ENCODE data around the gene ACER3. TPM values are rescaled to one million over a fixed set of nuclear protein-coding genes. Genes with fewer than 3 reads are reported as not detected.

Gene ACER3
- total and polyA plus RNA-seq, 4 donors = 1.9 to 5.9 (median 4.2) TPM

DNA sequence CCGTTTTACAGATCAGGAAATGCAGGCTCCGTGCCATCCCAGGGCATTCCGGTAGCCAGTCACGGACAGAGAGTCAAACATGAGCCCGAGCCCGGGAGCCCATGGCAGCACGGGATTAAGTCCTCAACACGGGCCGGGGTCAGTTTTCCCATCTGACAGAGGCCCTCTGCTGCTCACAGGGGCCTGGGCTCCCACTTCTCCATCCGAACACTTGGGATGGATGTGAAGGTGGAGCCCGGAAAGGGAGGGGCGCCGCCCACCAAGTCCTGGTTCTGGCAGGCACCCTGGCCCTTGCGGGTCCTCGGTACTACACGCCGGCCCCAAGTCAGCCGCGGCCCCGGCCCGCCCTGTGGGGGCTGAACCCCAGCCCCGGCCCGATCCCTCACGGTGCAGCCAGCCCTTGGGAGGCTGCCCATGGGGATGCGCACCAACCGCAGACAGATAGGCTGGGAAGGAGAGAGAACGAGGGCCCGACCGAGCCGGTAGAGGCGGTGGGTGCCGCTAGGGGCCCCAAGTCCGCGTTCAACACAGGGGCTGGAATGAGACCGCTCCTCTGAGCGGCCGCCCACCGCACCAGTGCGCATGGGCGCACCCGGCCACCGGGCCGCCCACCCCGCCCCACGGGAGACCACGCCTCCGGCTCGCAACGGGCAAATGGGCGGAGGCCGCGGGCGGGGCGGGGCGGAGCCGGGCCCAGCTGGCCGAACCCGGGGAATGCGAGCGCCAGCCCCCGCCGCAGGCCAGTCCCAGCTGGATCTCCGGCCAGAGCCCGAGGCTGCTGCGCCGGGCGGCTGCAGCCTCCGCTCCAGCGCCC, 205.7 kb downstream of the ACER3 start, which contains the start of gene CAPN5:
CAPN5 (plus strand) TSS at position 743 of the 814 bp plus-strand sequence. CDS start 17,916 bp downstream, outside the sequence.
- Histone ChIP-seq H3K9ac (ENCODE audit: low read depth in 1 of 2, low read length in 2 of 2) (peak within 1 kb of the TSS; percentile 76 to 88), H3K27ac (ENCODE audit: low read depth in 1 of 2, low read length in 2 of 2) (peak within 1 kb of the TSS; percentile 94), H3K36me3 (ENCODE audit: control insufficient read depth in 4 of 4, insufficient read depth in 3 of 4, low read depth in 1 of 4, low read length in 3 of 4) (no peaks in the 10 kb centered on the region), H3K9me3 (ENCODE audit: control insufficient read depth in 4 of 4, low read length in 3 of 4) (no peaks in the 10 kb centered on the region), H3K4me3 (ENCODE audit: low read depth in 1 of 3, low read length in 3 of 3) (peak within 1 kb of the TSS; percentile 55 to 84 (median 64)), H3K27me3 (ENCODE audit: control insufficient read depth in 4 of 4, insufficient read depth in 4 of 4, low read length in 3 of 4) (no peaks in the 10 kb centered on the region), H3K4me1 (ENCODE audit: control insufficient read depth in 4 of 4, insufficient read depth in 4 of 4, low read length in 3 of 4) (peaks cover 9 to 70% (median 54%) of the 10 kb centered on the region in 4 donors)
- DNase-seq (ENCODE audit: low spot score) = peak; percentile 94
- under 1% methylated on average over 69 of the region's 69 CpGs for WGBS
- no peak for TF ChIP-seq FOXA1 (IDR thresholded peaks at IDR 0.05)
- no peak for TF ChIP-seq RXRA (IDR thresholded peaks at IDR 0.05)
- TF ChIP-seq, protein P1, sequence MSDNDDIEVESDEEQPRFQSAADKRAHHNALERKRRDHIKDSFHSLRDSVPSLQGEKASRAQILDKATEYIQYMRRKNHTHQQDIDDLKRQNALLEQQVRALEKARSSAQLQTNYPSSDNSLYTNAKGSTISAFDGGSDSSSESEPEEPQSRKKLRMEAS (IDR thresholded peaks at IDR 0.05) = no peak
- TF ChIP-seq RAD21 (IDR thresholded peaks at IDR 0.05) = peak in 1 of 2 donors; percentile 5
- TF ChIP-seq, protein P2, sequence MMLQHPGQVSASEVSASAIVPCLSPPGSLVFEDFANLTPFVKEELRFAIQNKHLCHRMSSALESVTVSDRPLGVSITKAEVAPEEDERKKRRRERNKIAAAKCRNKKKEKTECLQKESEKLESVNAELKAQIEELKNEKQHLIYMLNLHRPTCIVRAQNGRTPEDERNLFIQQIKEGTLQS (IDR thresholded peaks at IDR 0.05) = no peak
- TF ChIP-seq NR2F2 (IDR thresholded peaks at IDR 0.05) = no peak
- no peak for TF ChIP-seq GABPA (IDR thresholded peaks at IDR 0.05 in 1 of 2, conservative IDR thresholded peaks at IDR 0.05 in 1 of 2)
- TF ChIP-seq, protein P3, sequence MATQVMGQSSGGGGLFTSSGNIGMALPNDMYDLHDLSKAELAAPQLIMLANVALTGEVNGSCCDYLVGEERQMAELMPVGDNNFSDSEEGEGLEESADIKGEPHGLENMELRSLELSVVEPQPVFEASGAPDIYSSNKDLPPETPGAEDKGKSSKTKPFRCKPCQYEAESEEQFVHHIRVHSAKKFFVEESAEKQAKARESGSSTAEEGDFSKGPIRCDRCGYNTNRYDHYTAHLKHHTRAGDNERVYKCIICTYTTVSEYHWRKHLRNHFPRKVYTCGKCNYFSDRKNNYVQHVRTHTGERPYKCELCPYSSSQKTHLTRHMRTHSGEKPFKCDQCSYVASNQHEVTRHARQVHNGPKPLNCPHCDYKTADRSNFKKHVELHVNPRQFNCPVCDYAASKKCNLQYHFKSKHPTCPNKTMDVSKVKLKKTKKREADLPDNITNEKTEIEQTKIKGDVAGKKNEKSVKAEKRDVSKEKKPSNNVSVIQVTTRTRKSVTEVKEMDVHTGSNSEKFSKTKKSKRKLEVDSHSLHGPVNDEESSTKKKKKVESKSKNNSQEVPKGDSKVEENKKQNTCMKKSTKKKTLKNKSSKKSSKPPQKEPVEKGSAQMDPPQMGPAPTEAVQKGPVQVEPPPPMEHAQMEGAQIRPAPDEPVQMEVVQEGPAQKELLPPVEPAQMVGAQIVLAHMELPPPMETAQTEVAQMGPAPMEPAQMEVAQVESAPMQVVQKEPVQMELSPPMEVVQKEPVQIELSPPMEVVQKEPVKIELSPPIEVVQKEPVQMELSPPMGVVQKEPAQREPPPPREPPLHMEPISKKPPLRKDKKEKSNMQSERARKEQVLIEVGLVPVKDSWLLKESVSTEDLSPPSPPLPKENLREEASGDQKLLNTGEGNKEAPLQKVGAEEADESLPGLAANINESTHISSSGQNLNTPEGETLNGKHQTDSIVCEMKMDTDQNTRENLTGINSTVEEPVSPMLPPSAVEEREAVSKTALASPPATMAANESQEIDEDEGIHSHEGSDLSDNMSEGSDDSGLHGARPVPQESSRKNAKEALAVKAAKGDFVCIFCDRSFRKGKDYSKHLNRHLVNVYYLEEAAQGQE (IDR thresholded peaks at IDR 0.05) = peak; percentile 49
- TF ChIP-seq HNF4A (conservative IDR thresholded peaks at IDR 0.05) = no peak
- no peak for TF ChIP-seq TAF1 (conservative IDR thresholded peaks at IDR 0.05)
- no peak for TF ChIP-seq FOXA2 (IDR thresholded peaks at IDR 0.05)
- TF ChIP-seq SP1 (IDR thresholded peaks at IDR 0.05) = no peak
- no peak for TF ChIP-seq HNF4G (IDR thresholded peaks at IDR 0.05)
- TF ChIP-seq, protein P4, sequence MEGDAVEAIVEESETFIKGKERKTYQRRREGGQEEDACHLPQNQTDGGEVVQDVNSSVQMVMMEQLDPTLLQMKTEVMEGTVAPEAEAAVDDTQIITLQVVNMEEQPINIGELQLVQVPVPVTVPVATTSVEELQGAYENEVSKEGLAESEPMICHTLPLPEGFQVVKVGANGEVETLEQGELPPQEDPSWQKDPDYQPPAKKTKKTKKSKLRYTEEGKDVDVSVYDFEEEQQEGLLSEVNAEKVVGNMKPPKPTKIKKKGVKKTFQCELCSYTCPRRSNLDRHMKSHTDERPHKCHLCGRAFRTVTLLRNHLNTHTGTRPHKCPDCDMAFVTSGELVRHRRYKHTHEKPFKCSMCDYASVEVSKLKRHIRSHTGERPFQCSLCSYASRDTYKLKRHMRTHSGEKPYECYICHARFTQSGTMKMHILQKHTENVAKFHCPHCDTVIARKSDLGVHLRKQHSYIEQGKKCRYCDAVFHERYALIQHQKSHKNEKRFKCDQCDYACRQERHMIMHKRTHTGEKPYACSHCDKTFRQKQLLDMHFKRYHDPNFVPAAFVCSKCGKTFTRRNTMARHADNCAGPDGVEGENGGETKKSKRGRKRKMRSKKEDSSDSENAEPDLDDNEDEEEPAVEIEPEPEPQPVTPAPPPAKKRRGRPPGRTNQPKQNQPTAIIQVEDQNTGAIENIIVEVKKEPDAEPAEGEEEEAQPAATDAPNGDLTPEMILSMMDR (IDR thresholded peaks at IDR 0.05; ENCODE audit: low read depth, low read length, missing input control) = peak; percentile 24
- no peak for TF ChIP-seq JUND (IDR thresholded peaks at IDR 0.05)
- peak; percentile 44 for TF ChIP-seq YY1 (IDR thresholded peaks at IDR 0.05)
- TF ChIP-seq, protein P5, sequence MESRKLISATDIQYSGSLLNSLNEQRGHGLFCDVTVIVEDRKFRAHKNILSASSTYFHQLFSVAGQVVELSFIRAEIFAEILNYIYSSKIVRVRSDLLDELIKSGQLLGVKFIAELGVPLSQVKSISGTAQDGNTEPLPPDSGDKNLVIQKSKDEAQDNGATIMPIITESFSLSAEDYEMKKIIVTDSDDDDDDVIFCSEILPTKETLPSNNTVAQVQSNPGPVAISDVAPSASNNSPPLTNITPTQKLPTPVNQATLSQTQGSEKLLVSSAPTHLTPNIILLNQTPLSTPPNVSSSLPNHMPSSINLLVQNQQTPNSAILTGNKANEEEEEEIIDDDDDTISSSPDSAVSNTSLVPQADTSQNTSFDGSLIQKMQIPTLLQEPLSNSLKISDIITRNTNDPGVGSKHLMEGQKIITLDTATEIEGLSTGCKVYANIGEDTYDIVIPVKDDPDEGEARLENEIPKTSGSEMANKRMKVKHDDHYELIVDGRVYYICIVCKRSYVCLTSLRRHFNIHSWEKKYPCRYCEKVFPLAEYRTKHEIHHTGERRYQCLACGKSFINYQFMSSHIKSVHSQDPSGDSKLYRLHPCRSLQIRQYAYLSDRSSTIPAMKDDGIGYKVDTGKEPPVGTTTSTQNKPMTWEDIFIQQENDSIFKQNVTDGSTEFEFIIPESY (IDR thresholded peaks at IDR 0.05) = no peak
- no peak for TF ChIP-seq EGR1 (IDR thresholded peaks at IDR 0.05; ENCODE audit: low read depth in 2 of 2)

All from liver (tissue), 9 donors.